Caco-2 (cell line): ENCODE measurements around the gene HCRTR2. TPM values are rescaled to one million over a fixed set of nuclear protein-coding genes. Genes with fewer than 3 reads are reported as not detected.
A peak's percentile ranks its signal among the peaks of the same experiment; 100 is the strongest.

Experiments
- BruUV-seq: library from RNA; stranded (reverse); fragments of 400-500 nt; replicated peaks from 2 replicates; lab custom pipeline; 2021; lab: Mats Ljungman, UMichigan
- CTCF ChIA-PET: fragments of 300-600 bp; sonication (Branson Sonifier 250); formaldehyde crosslinking; loops from one replicate; lab custom pipeline; 2022; ENCODE audit warnings: antibody characterized with exemption; lab: Charles Lee
- POLR2A ChIA-PET: fragments of 300-600 bp; sonication (Branson Sonifier 250); formaldehyde crosslinking; loops from one replicate; lab custom pipeline; 2022; ENCODE audit warnings: antibody characterized with exemption; lab: Charles Lee
- DNase-seq, 2 experiments: peaks; one replicate each; pipeline versions ENCODE4 v3.0.0 to v3.0.0-alpha.2; 2020 to 2022
- H3K27me3 ChIP-seq: replicated peaks from 2 replicates; pipeline ENCODE4 v1.6.0; 2011; ENCODE audit warnings: low read length; ENCODE audit not compliant: control insufficient read depth, insufficient read depth
- H3K36me3 ChIP-seq: 2 replicates; pipeline ENCODE4 v1.5.1; 2011; ENCODE audit warnings: low read length; ENCODE audit not compliant: control insufficient read depth, insufficient read depth
- H3K4me1 ChIP-seq: fragments of 250-450 bp; sonication (Bioruptor Pico); 2 replicates; pipeline ENCODE4 v1.5.1; 2020; ENCODE audit warnings: mild to moderate bottlenecking
- H3K4me3 ChIP-seq: 2 replicates; pipeline ENCODE4 v1.5.1; 2011; ENCODE audit warnings: low read depth, mild to moderate bottlenecking, control low read depth, low read length
- H3K9me3 ChIP-seq: fragments of 250-450 bp; sonication (Bioruptor Pico); 2 replicates; pipeline ENCODE4 v1.5.1; 2020; ENCODE audit warnings: mild to moderate bottlenecking, moderate library complexity
- H3K27ac Mint-ChIP-seq: one replicate; pipeline ENCODE4 v1.8.0; 2022; ENCODE audit warnings: mixed read lengths; ENCODE audit not compliant: unreplicated experiment
- H3K27me3 Mint-ChIP-seq: one replicate; pipeline ENCODE4 v1.8.0; 2022; ENCODE audit warnings: mixed read lengths; ENCODE audit not compliant: insufficient read depth, unreplicated experiment
- H3K36me3 Mint-ChIP-seq: one replicate; pipeline ENCODE4 v1.8.0; 2022; ENCODE audit warnings: mild to moderate bottlenecking, mixed read lengths; ENCODE audit not compliant: insufficient read depth, unreplicated experiment
- H3K4me1 Mint-ChIP-seq: one replicate; pipeline ENCODE4 v1.8.0; 2022; ENCODE audit warnings: low read depth, mixed read lengths; ENCODE audit not compliant: unreplicated experiment
- H3K4me3 Mint-ChIP-seq: one replicate; pipeline ENCODE4 v1.8.0; 2022; ENCODE audit warnings: mild to moderate bottlenecking, moderate library complexity, mixed read lengths; ENCODE audit not compliant: unreplicated experiment
- H3K9me3 Mint-ChIP-seq: one replicate; pipeline ENCODE4 v1.8.0; 2022; ENCODE audit warnings: mixed read lengths; ENCODE audit not compliant: unreplicated experiment
- CTCF ChIP-seq, 2 experiments: fragments of 200-600 bp in 1 of 2; IDR thresholded peaks; 1 replicate in 1 of 2; 2 replicates in 1 of 2; pipeline versions ENCODE4 v1.5.1 to v1.8.0; 2011 to 2022; ENCODE audit warnings: antibody characterized with exemption in 1 of 2, control low read depth in 1 of 2, inconsistent platforms in 1 of 2, low read depth in 1 of 2, low read length in 1 of 2, mild to moderate bottlenecking in 1 of 2, moderate library complexity in 1 of 2; ENCODE audit not compliant: insufficient read depth in 1 of 2, severe bottlenecking in 1 of 2, unreplicated experiment in 1 of 2
- intact Hi-C: fragments of 100-400 bp; cut with micrococcal nuclease; formaldehyde crosslinking; loops from one replicate; pipeline ENCODE4 v1.10.0; 2022; ENCODE audit not compliant: unreplicated experiment
- total RNA-seq: library from RNA; stranded (reverse); gene quantifications from 2 replicates; pipeline ENCODE4 v1.2.3, GENCODE V29; 2022

Gene HCRTR2
- total RNA-seq, 1 experiment from 2014 or later = 1.3 TPM

DNA sequence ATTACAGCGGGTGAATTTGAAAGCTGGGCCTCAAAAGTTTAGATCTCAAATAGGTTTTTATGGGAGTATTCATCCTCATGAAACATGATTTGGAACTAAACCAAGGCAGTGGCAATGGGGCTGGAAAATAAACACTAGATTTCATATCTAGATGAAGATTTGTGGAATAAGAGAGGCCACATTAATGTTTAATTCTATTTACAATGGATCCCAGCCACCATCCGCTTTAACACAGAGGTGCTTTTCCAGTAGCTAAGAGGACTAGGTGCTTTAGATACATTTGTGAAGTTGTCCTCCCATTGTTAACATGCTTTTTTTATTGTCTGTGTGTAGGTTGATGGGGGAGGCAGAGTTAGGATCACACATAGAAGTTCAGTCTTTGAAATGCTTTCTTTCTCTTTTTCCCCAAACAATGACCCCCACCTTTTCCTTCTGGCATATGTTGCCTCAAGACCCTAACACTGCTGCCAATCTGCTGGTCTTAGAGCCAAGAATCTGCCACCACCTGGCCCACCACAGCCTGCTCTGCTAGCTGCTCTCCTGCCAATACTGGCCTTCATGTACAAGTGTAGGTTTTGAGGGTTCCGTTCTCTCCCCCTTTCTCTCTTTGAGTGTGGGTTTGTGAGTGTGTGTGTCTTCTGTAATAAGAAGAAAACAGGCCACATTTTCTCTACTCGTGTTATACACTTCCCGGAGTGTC is 125.1 kb downstream of the HCRTR2 start:
- H3K36me3 Mint-ChIP-seq = no peaks in the 10 kb centered on the region
- DNase-seq = no peak
- intact Hi-C loops = no loop called here
- H3K9me3 ChIP-seq = no peaks in the 10 kb centered on the region; the same call in 1 of the 2 replicates
- POLR2A ChIA-PET = no interaction called here
- CTCF ChIA-PET = no interaction called here
- no peaks in the 10 kb centered on the region for H3K27me3 ChIP-seq
- BruUV-seq = no TSS peak
- no peak for TF ChIP-seq CTCF (IDR thresholded peaks at IDR 0.05; ENCODE audit: insufficient read depth in 1 of 2, low read depth in 1 of 2, low read length in 1 of 2, severe bottlenecking in 1 of 2, unreplicated experiment in 1 of 2)
- no peak overlapping the region for H3K27ac Mint-ChIP-seq
- H3K4me1 ChIP-seq = no peaks in the 10 kb centered on the region
- no peaks in the 10 kb centered on the region for H3K36me3 ChIP-seq
- no peaks in the 10 kb centered on the region for H3K4me1 Mint-ChIP-seq
- no peak overlapping the region for H3K4me3 Mint-ChIP-seq
- no peaks in the 10 kb centered on the region for H3K9me3 Mint-ChIP-seq
- no peak overlapping the region for H3K4me3 ChIP-seq
- H3K27me3 Mint-ChIP-seq = no peaks in the 10 kb centered on the region

DNA sequence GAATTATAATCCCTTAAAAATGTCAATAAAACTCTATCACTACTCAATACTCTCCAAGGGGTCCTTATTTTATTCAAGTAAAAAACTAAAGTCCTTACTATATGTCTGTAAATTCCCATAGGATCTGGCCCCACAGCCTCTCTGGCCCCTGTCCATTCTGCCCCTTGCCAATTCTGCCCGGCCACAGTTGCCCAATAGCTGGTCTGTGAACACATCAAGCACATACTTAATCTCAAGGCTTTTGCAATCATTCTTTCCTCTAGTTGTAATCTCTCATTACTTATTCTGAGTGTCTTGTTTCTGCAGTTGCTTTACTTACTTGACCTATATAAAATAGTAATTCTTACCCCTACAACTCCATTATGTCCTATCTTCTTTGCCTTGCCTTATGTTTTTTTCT is 130.4 kb downstream of the HCRTR2 start:
- Histone ChIP-seq H3K27me3 (no peaks in the 10 kb centered on the region), H3K4me1 (no peaks in the 10 kb centered on the region), H3K4me3 (no peak overlapping the region), H3K36me3 (no peaks in the 10 kb centered on the region), H3K9me3 (no peaks in the 10 kb centered on the region)
- no TSS peak for BruUV-seq
- POLR2A ChIA-PET = no interaction called here
- Mint-ChIP-seq H3K27ac (no peak overlapping the region), H3K4me1 (no peaks in the 10 kb centered on the region), H3K36me3 (no peaks in the 10 kb centered on the region), H3K4me3 (no peak overlapping the region), H3K9me3 (no peaks in the 10 kb centered on the region), H3K27me3 (no peaks in the 10 kb centered on the region)
- no peak for DNase-seq
- no peak for TF ChIP-seq CTCF (IDR thresholded peaks at IDR 0.05; ENCODE audit: insufficient read depth in 1 of 2, low read depth in 1 of 2, low read length in 1 of 2, severe bottlenecking in 1 of 2, unreplicated experiment in 1 of 2)
- CTCF ChIA-PET = no interaction called here
- intact Hi-C loops = no loop called here

- peak overlapping the region; percentile 100 for H3K27ac Mint-ChIP-seq
- intact Hi-C loops = loop anchor here (1.0 to 2.0 kb wide), 5 partner anchors 14 to 123 kb away; no protein-coding TSS in a partner anchor
- H3K4me1 Mint-ChIP-seq = peaks cover 32% of the 10 kb centered on the region
- POLR2A ChIA-PET = interaction anchor here (0.6 to 1.3 kb wide), 3 partner anchors 14 to 1222 kb away, joined by 4 to 9 read pairs (median 4); no protein-coding TSS in a partner anchor
- Histone ChIP-seq H3K4me3 (no peak overlapping the region), H3K9me3 (0 out of 2 replicates have a peak, but pooled peaks cover 2% of the 10 kb centered on the region), H3K27me3 (no peaks in the 10 kb centered on the region), H3K4me1 (peaks cover 28% of the 10 kb centered on the region), H3K36me3 (no peaks in the 10 kb centered on the region)
- H3K4me3 Mint-ChIP-seq = peak overlapping the region; percentile 65
- CTCF ChIA-PET = interaction anchor here (1.2 to 1.6 kb wide), 2 partner anchors 14 to 43 kb away, joined by 4 to 13 read pairs; no protein-coding TSS in a partner anchor
- H3K27me3 Mint-ChIP-seq = no peaks in the 10 kb centered on the region
- H3K9me3 Mint-ChIP-seq = peaks cover 40% of the 10 kb centered on the region
- no peak for TF ChIP-seq CTCF (IDR thresholded peaks at IDR 0.05; ENCODE audit: insufficient read depth in 1 of 2, low read depth in 1 of 2, low read length in 1 of 2, severe bottlenecking in 1 of 2, unreplicated experiment in 1 of 2)
- peak; percentile 75 to 81 for DNase-seq
- BruUV-seq = no TSS peak
- H3K36me3 Mint-ChIP-seq = peaks cover 22% of the 10 kb centered on the region
Measured at GRCh38 chr6:55319961-55320695, 145.8 kb downstream of the HCRTR2 start.
